T-helper 1 cell (primary cell): ENCODE measurements around the gene B9D1.
A peak's percentile ranks its signal among the peaks of the same experiment; 100 is the strongest.

Experiments used
- DNase-seq, 5 donors: peaks; one replicate each; pipeline ENCODE4 v3.0.0-alpha.2; 2012 to 2020

Gene B9D1

GRCh38 chr17:19388791-19389785, 26.6 kb upstream of the B9D1 start:
- no peak for DNase-seq

GRCh38 chr17:19387921-19388521, 25.5 kb upstream of the B9D1 start:
- DNase-seq, result no peak

GRCh38 chr17:19386974-19387920, 24.7 kb upstream of the B9D1 start, which contains the start of gene MFAP4:
MFAP4 (minus strand) TSS chr17:19387190; CDS start chr17:19387155, 35 bp downstream.
- DNase-seq, result no peak

- DNase-seq, result no peak
Observed at GRCh38 chr17:19386051-19386929, 23.8 kb upstream of the B9D1 start.

GRCh38 chr17:19385521-19385983, 23.0 kb upstream of the B9D1 start:
- DNase-seq, result no peak

- no peak for DNase-seq
Observed at GRCh38 chr17:19384723-19385391, 22.3 kb upstream of the B9D1 start.

- no peak for DNase-seq
Observed at GRCh38 chr17:19383681-19384470, 21.4 kb upstream of the B9D1 start.

- DNase-seq, result no peak
Observed at GRCh38 chr17:19382531-19383444, 20.3 kb upstream of the B9D1 start.

GRCh38 chr17:19381741-19382444, 19.4 kb upstream of the B9D1 start:
- no peak for DNase-seq

- DNase-seq, result no peak
Observed at GRCh38 chr17:19381361-19381740, 18.8 kb upstream of the B9D1 start.

GRCh38 chr17:19380481-19381301, 18.2 kb upstream of the B9D1 start:
- no peak for DNase-seq

GRCh38 chr17:19379361-19380065, 17.0 kb upstream of the B9D1 start:
- DNase-seq, result no peak

GRCh38 chr17:19378416-19379360, 16.2 kb upstream of the B9D1 start, which contains the start of gene MAPK7:
MAPK7 (plus strand) TSS chr17:19378498; CDS start chr17:19378901, 403 bp downstream.
- DNase-seq, result peak in 1 of 5 donors; percentile 32

GRCh38 chr17:19377602-19378415, 15.3 kb upstream of the B9D1 start:
- DNase-seq, result peak; percentile 88 to 99 (median 91)
